ENCODE data around the gene S100A2.

DNA sequence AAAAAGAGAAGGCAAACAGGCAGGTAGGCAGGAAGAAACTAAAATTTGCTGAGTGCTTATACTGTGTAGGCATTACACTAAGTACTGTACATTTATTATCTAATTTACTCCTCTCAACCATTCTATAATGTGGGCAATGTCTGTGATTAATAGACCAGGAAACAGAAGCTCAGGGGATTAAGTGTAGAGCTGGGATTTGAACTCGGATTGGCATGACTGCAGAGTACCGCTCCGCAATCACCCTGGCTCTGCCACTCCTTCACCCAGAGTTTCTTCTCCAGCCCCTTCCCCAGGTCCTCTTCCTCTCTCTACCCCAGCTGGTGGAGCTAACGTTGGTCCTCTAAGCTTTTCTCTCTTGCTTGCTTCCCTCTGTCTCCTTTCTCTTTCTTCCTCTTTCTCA is 11.5 kb upstream of the S100A2 start:
- TF ChIP-seq SUZ12 (IDR thresholded peaks at IDR 0.05) (no peak), FOXM1 (IDR thresholded peaks at IDR 0.05; ENCODE audit: borderline replicate concordance) (no peak), FOXA1 (IDR thresholded peaks at IDR 0.05) (no peak)

All from HEK293T (cell line).